SK-N-SH (cell line): ENCODE data around the gene SFXN3. TPM values are rescaled to one million over a fixed set of nuclear protein-coding genes. Genes with fewer than 3 reads are reported as not detected.

Experiments used
- CTCF ChIA-PET: fragments of 300-600, 350-600 bp; formaldehyde crosslinking; extraction: SDS; loops from one replicate; lab custom pipeline; 2021; lab: Yijun Ruan, JAX
- POLR2A ChIA-PET: fragments of 350-600 bp; sonication (Branson Sonifier 250); formaldehyde crosslinking; extraction: SDS; loops from one replicate; lab custom pipeline; 2020; ENCODE audit warnings: antibody characterized with exemption, inconsistent platforms; lab: Yijun Ruan, JAX
- DNase-seq: peaks from one replicate; pipeline ENCODE4 v3.0.0; 2012
- H2AFZ ChIP-seq: fragments of 200-600 bp; sonication (generic); 2 replicates; pipeline ENCODE4 v1.8.1; 2016; ENCODE audit warnings: antibody characterized with exemption, mild to moderate bottlenecking, low read depth
- H3F3A ChIP-seq: fragments of 200-600 bp; sonication (generic); replicated peaks from 2 replicates; pipeline ENCODE3; 2016; ENCODE audit warnings: antibody characterized with exemption, mild to moderate bottlenecking; ENCODE audit not compliant: insufficient read depth
- H3K27ac ChIP-seq, 2 experiments: fragments of 200-500 bp in 1 of 2; fragments of 200-600 bp in 1 of 2; sonication (Bioruptor generic) in 1 of 2; sonication (generic), shearing (Covaris generic) in 1 of 2; 2 replicates each; pipeline versions ENCODE4 v1.5.1 to v1.6.1; 2014 to 2016; ENCODE audit warnings: low read depth in 2 of 2, inconsistent platforms in 1 of 2, low read length in 1 of 2, mild to moderate bottlenecking in 1 of 2, mixed read lengths in 1 of 2
- H3K27me3 ChIP-seq: fragments of 200-600 bp; sonication (generic), shearing (Covaris generic); 2 replicates; pipeline ENCODE4 v1.6.1; 2016; ENCODE audit warnings: mixed run types; ENCODE audit not compliant: insufficient read depth
- H3K36me3 ChIP-seq, 2 experiments: fragments of 200-500 bp in 1 of 2; fragments of 200-600 bp in 1 of 2; sonication (Bioruptor generic) in 1 of 2; sonication (generic) in 1 of 2; replicated peaks in 1 of 2; 2 replicates each; pipeline versions ENCODE3 to v1.5.1; 2014 to 2016; ENCODE audit warnings: low read length in 1 of 2, mild to moderate bottlenecking in 1 of 2; ENCODE audit not compliant: insufficient read depth in 2 of 2, control insufficient read depth in 1 of 2
- H3K4me1 ChIP-seq, 2 experiments: fragments of 200-500 bp in 1 of 2; fragments of 200-600 bp in 1 of 2; sonication (Bioruptor generic) in 1 of 2; sonication (generic), shearing (Covaris generic) in 1 of 2; 2 replicates each; pipeline versions ENCODE4 v1.5.1 to v1.6.1; 2014 to 2016; ENCODE audit warnings: low read depth in 1 of 2, low read length in 1 of 2, mixed run types in 1 of 2; ENCODE audit not compliant: insufficient read depth in 2 of 2, control insufficient read depth in 1 of 2
- H3K4me2 ChIP-seq: fragments of 200-600 bp; sonication (generic), shearing (Covaris generic); 2 replicates; pipeline ENCODE4 v1.6.1; 2017; ENCODE audit warnings: mixed run types
- H3K4me3 ChIP-seq, 2 experiments: fragments of 200-500 bp in 1 of 2; fragments of 200-600 bp in 1 of 2; sonication (Bioruptor generic) in 1 of 2; sonication (generic), shearing (Covaris generic) in 1 of 2; 2 replicates each; pipeline versions ENCODE4 v1.5.1 to v1.8.1; 2014 to 2016; ENCODE audit warnings: low read depth in 2 of 2, inconsistent platforms in 1 of 2, low read length in 1 of 2, mild to moderate bottlenecking in 1 of 2, mixed read lengths in 1 of 2, moderate library complexity in 1 of 2
- H3K79me2 ChIP-seq: fragments of 200-600 bp; sonication (generic); 2 replicates; pipeline ENCODE4 v1.8.1; 2017; ENCODE audit warnings: mild to moderate bottlenecking; ENCODE audit not compliant: insufficient read depth
- H3K9ac ChIP-seq: fragments of 200-600 bp; sonication (generic); 2 replicates; pipeline ENCODE4 v1.6.1; 2017; ENCODE audit warnings: mixed run types
- H3K9me2 ChIP-seq: fragments of 200-600 bp; sonication (generic); 2 replicates; pipeline ENCODE4 v1.6.1; 2017; ENCODE audit warnings: mixed run types
- H3K9me3 ChIP-seq: fragments of 200-600 bp; sonication (generic); 2 replicates; pipeline ENCODE4 v1.6.1; 2017; ENCODE audit warnings: mixed run types, mild to moderate bottlenecking, moderate library complexity
- H4K20me1 ChIP-seq: fragments of 200-600 bp; sonication (generic); 2 replicates; pipeline ENCODE4 v1.6.1; 2017; ENCODE audit warnings: mild to moderate bottlenecking, mixed run types; ENCODE audit not compliant: insufficient read depth
- FOXM1 ChIP-seq: IDR thresholded peaks from 2 replicates; pipeline ENCODE4 v1.4.0; 2012; ENCODE audit warnings: low read depth, mild to moderate bottlenecking
- GABPA ChIP-seq: IDR thresholded peaks from 2 replicates; pipeline ENCODE4 v1.4.0; 2012; ENCODE audit warnings: low read depth, mild to moderate bottlenecking
- GATA2 ChIP-seq: sonication (generic); formaldehyde crosslinking; IDR thresholded peaks from 2 replicates; pipeline ENCODE4 v1.5.0; 2020; ENCODE audit warnings: mild to moderate bottlenecking, missing genetic modification reagents
- JUND ChIP-seq: IDR thresholded peaks from 2 replicates; pipeline ENCODE4 v1.4.0; 2012
- MEF2A ChIP-seq: IDR thresholded peaks from 2 replicates; pipeline ENCODE4 v1.4.0; 2012; ENCODE audit warnings: low read depth, borderline replicate concordance
- MXI1 ChIP-seq: IDR thresholded peaks from 2 replicates; pipeline ENCODE4 v1.6.1; 2012; ENCODE audit warnings: mild to moderate bottlenecking, low read depth, low read length, improper control_type of control experiment
- NRF1 ChIP-seq: IDR thresholded peaks from 2 replicates; pipeline ENCODE4 v1.6.1; 2012; ENCODE audit warnings: low read depth, mild to moderate bottlenecking, low read length
- RCOR1 ChIP-seq: fragments of 150-350 bp; IDR thresholded peaks from 2 replicates; pipeline ENCODE4 v1.6.1; 2017; ENCODE audit warnings: antibody characterized with exemption, low read length
- RFX5 ChIP-seq: IDR thresholded peaks from 2 replicates; pipeline ENCODE4 v1.6.1; 2012; ENCODE audit warnings: mild to moderate bottlenecking, improper control_type of control experiment, low read length
- RXRA ChIP-seq: IDR thresholded peaks from 2 replicates; pipeline ENCODE4 v1.4.0; 2012; ENCODE audit warnings: low read depth, mild to moderate bottlenecking, borderline replicate concordance
- TCF12 ChIP-seq: IDR thresholded peaks from 2 replicates; pipeline ENCODE4 v1.4.0; 2012
- YY1 ChIP-seq: IDR thresholded peaks from 2 replicates; pipeline ENCODE4 v1.4.0; 2012; ENCODE audit warnings: low read depth, mild to moderate bottlenecking
- WGBS: methylation state at CpG from one replicate; pipeline ENCODE4 v1.1.6; 2017; ENCODE audit warnings: low lambda C conversion rate; 5-methylcytosine and 5-hydroxymethylcytosine counted together
- polyA plus RNA-seq, 3 experiments: library from polyadenylated mRNA; depleted of rRNA; stranded (reverse); fragments of >200 nt; gene quantifications; 2 replicates each; pipeline ENCODE4 v1.2.3, GENCODE V29; 2012
- TF ChIP-seq, protein P1 (sequence below): IDR thresholded peaks from 2 replicates; pipeline ENCODE4 v1.4.0; 2012; ENCODE audit warnings: low read depth, borderline replicate concordance
- TF ChIP-seq, protein P2 (sequence below): fragments of 200-600 bp; sonication (generic); IDR thresholded peaks from 2 replicates; pipeline ENCODE4 v1.6.1; 2017; ENCODE audit warnings: antibody characterized with exemption, mild to moderate bottlenecking, moderate library complexity
- TF ChIP-seq, protein P3 (sequence below): IDR thresholded peaks from 2 replicates; pipeline ENCODE4 v1.6.1; 2012; ENCODE audit warnings: mild to moderate bottlenecking, low read depth, low read length, moderate library complexity

The SFXN3 gene
- polyA plus RNA-seq, 1 of the 3 experiments (the other 2 are of a cell fraction) = 142 TPM

DNA sequence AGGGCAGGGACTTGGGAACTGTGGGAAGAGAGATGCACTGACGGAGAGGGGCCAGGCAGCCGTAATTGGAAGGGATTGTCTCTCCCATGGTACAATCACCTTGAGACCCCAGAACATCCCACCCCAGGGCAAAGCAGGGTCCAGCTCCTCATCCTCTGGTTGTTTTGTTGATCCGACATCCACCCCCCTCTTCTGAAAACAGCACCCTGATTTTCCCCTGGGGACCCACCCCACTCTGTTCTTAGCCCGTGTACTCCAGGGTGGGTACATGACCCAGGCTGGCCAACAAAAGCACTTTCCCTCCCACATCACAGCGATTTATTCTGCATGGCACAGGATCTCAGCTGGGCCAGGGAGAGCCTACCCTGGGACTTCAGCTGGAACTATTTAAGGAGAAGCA is 14.2 kb upstream of the SFXN3 start:
- TF ChIP-seq GATA2 (no peak), TCF12 (no peak), RXRA (no peak), MEF2A (no peak), JUND (no peak), RFX5 (no peak), NRF1 (no peak), MXI1 (no peak), FOXM1 (no peak), YY1 (no peak), GABPA (no peak), RCOR1 (no peak)
- TF ChIP-seq, protein P1, sequence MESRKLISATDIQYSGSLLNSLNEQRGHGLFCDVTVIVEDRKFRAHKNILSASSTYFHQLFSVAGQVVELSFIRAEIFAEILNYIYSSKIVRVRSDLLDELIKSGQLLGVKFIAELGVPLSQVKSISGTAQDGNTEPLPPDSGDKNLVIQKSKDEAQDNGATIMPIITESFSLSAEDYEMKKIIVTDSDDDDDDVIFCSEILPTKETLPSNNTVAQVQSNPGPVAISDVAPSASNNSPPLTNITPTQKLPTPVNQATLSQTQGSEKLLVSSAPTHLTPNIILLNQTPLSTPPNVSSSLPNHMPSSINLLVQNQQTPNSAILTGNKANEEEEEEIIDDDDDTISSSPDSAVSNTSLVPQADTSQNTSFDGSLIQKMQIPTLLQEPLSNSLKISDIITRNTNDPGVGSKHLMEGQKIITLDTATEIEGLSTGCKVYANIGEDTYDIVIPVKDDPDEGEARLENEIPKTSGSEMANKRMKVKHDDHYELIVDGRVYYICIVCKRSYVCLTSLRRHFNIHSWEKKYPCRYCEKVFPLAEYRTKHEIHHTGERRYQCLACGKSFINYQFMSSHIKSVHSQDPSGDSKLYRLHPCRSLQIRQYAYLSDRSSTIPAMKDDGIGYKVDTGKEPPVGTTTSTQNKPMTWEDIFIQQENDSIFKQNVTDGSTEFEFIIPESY = no peak
- TF ChIP-seq, protein P2, sequence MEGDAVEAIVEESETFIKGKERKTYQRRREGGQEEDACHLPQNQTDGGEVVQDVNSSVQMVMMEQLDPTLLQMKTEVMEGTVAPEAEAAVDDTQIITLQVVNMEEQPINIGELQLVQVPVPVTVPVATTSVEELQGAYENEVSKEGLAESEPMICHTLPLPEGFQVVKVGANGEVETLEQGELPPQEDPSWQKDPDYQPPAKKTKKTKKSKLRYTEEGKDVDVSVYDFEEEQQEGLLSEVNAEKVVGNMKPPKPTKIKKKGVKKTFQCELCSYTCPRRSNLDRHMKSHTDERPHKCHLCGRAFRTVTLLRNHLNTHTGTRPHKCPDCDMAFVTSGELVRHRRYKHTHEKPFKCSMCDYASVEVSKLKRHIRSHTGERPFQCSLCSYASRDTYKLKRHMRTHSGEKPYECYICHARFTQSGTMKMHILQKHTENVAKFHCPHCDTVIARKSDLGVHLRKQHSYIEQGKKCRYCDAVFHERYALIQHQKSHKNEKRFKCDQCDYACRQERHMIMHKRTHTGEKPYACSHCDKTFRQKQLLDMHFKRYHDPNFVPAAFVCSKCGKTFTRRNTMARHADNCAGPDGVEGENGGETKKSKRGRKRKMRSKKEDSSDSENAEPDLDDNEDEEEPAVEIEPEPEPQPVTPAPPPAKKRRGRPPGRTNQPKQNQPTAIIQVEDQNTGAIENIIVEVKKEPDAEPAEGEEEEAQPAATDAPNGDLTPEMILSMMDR = no peak
- TF ChIP-seq, protein P3, sequence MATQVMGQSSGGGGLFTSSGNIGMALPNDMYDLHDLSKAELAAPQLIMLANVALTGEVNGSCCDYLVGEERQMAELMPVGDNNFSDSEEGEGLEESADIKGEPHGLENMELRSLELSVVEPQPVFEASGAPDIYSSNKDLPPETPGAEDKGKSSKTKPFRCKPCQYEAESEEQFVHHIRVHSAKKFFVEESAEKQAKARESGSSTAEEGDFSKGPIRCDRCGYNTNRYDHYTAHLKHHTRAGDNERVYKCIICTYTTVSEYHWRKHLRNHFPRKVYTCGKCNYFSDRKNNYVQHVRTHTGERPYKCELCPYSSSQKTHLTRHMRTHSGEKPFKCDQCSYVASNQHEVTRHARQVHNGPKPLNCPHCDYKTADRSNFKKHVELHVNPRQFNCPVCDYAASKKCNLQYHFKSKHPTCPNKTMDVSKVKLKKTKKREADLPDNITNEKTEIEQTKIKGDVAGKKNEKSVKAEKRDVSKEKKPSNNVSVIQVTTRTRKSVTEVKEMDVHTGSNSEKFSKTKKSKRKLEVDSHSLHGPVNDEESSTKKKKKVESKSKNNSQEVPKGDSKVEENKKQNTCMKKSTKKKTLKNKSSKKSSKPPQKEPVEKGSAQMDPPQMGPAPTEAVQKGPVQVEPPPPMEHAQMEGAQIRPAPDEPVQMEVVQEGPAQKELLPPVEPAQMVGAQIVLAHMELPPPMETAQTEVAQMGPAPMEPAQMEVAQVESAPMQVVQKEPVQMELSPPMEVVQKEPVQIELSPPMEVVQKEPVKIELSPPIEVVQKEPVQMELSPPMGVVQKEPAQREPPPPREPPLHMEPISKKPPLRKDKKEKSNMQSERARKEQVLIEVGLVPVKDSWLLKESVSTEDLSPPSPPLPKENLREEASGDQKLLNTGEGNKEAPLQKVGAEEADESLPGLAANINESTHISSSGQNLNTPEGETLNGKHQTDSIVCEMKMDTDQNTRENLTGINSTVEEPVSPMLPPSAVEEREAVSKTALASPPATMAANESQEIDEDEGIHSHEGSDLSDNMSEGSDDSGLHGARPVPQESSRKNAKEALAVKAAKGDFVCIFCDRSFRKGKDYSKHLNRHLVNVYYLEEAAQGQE = no peak
- Histone ChIP-seq H3K27ac (no peak overlapping the region), H3K79me2 (no peaks in the 10 kb centered on the region), H3K9me3 (no peaks in the 10 kb centered on the region), H3K9ac (no peak overlapping the region), H3K36me3 (no peaks in the 10 kb centered on the region), H3F3A (peaks cover 16% of the 10 kb centered on the region), H3K27me3 (no peaks in the 10 kb centered on the region), H3K9me2 (no peaks in the 10 kb centered on the region), H2AFZ (no peak overlapping the region), H3K4me3 (no peak overlapping the region), H4K20me1 (no peaks in the 10 kb centered on the region), H3K4me2 (no peak overlapping the region), H3K4me1 (peaks cover 8 to 19% of the 10 kb centered on the region in 2 experiments; a peak in 3 of 4 replicates)
- 85% methylated on average over 5 of the region's 5 CpGs for WGBS
- no peak for DNase-seq
- ChIA-PET POLR2A (interaction anchor here (0.5 kb wide), 1 partner anchor 107 kb away, joined by 3 read pairs; no protein-coding TSS in a partner anchor), CTCF (interaction anchor here (1.0 to 7.2 kb wide), 10 partner anchors 13 to 323 kb away, joined by 3 to 443 read pairs (median 44); partner anchors contain the start of genes KAZALD1, LZTS2, MRPL43 and PDZD7)
